Bronchial epithelial cell (primary cell): ENCODE results near the gene ATRN. TPM values are rescaled to one million over a fixed set of nuclear protein-coding genes. Genes with fewer than 3 reads are reported as not detected.
A peak's percentile ranks its signal among the peaks of the same experiment; 100 is the strongest.

Source experiments
- DNase-seq: peaks from one replicate; pipeline ENCODE4 v3.0.0-alpha.2; 2010; ENCODE audit warnings: low read depth
- FAIRE-seq: peaks from 2 replicates; lab custom pipeline; 2011; peaks lifted over from hg19 to GRCh38; lab: Jason Lieb, UNC
- H3K27me3 ChIP-seq: 2 replicates; pipeline ENCODE4 v1.5.1; 2011; ENCODE audit warnings: low read length; ENCODE audit not compliant: control insufficient read depth, insufficient read depth
- H3K36me3 ChIP-seq: 2 replicates; pipeline ENCODE4 v1.5.1; 2011; ENCODE audit warnings: low read length; ENCODE audit not compliant: control insufficient read depth, insufficient read depth
- H3K4me3 ChIP-seq: 2 replicates; pipeline ENCODE4 v1.5.1; 2011; ENCODE audit warnings: mild to moderate bottlenecking, low read depth, low read length, control low read depth
- CTCF ChIP-seq: IDR thresholded peaks from 2 replicates; pipeline ENCODE4 v1.5.1; 2011; ENCODE audit warnings: mild to moderate bottlenecking, moderate library complexity, low read length, control low read depth, inconsistent platforms; ENCODE audit not compliant: insufficient read depth, severe bottlenecking
- total RNA-seq: library from RNA; depleted of rRNA; stranded (reverse); fragments of >200 nt; gene quantifications from 2 replicates; pipeline ENCODE4 v1.2.1, GENCODE V29; 2014

The ATRN gene
- total RNA-seq, 1 donor from 2014 or later, result 50.0 TPM

GRCh38 chr20:3640259-3640658, 169.4 kb downstream of the ATRN start:
- Histone ChIP-seq H3K36me3 (peaks cover 6% of the 10 kb centered on the region), H3K4me3 (no peak overlapping the region), H3K27me3 (no peaks in the 10 kb centered on the region)
- no peak for TF ChIP-seq CTCF
- DNase-seq (no peak), FAIRE-seq (no peak)

- peaks cover 15% of the 10 kb centered on the region for H3K36me3 ChIP-seq
- DNase-seq, result no peak
- no peak for FAIRE-seq
- H3K27me3 ChIP-seq, result no peaks in the 10 kb centered on the region
- no peak overlapping the region for H3K4me3 ChIP-seq
- TF ChIP-seq CTCF, result no peak
These were observed 174.7 kb downstream of the ATRN start for GRCh38 chr20:3645309-3646066.

GRCh38 chr20:3646067-3646440, 175.2 kb downstream of the ATRN start:
- peak; percentile 20 for DNase-seq
- no peak for FAIRE-seq
- H3K36me3 ChIP-seq, result peaks cover 15% of the 10 kb centered on the region
- no peak for TF ChIP-seq CTCF
- H3K27me3 ChIP-seq, result no peaks in the 10 kb centered on the region
- no peak overlapping the region for H3K4me3 ChIP-seq

- no peak for TF ChIP-seq CTCF
- no peak for DNase-seq
- Histone ChIP-seq H3K4me3 (no peak overlapping the region), H3K27me3 (no peaks in the 10 kb centered on the region), H3K36me3 (peaks cover 15% of the 10 kb centered on the region)
- FAIRE-seq, result no peak
These were observed 175.8 kb downstream of the ATRN start for GRCh38 chr20:3646651-3647050.

GRCh38 chr20:3647473-3647872, 176.7 kb downstream of the ATRN start:
- H3K27me3 ChIP-seq, result no peaks in the 10 kb centered on the region
- FAIRE-seq, result no peak
- TF ChIP-seq CTCF, result no peak
- H3K36me3 ChIP-seq, result peaks cover 15% of the 10 kb centered on the region
- DNase-seq, result no peak
- no peak overlapping the region for H3K4me3 ChIP-seq

- TF ChIP-seq CTCF, result no peak
- H3K27me3 ChIP-seq, result no peaks in the 10 kb centered on the region
- DNase-seq, result no peak
- FAIRE-seq, result no peak
- no peak overlapping the region for H3K4me3 ChIP-seq
- H3K36me3 ChIP-seq, result peaks cover 15% of the 10 kb centered on the region
These were observed 178.1 kb downstream of the ATRN start for GRCh38 chr20:3648951-3649350.
